Heart left ventricle (tissue), 13 donors: ENCODE measurements around the gene SORCS2.

Source experiments
- POLR2A ChIP-seq, 2 donors: fragments of 450-650 bp; IDR thresholded peaks; one replicate each; pipeline ENCODE4 v1.6.1; 2017; ENCODE audit warnings: antibody characterized with exemption in 2 of 2, mild to moderate bottlenecking in 2 of 2, moderate library complexity in 2 of 2
- TF ChIP-seq, protein P1 (sequence below), 12 donors: fragments of 200-600 bp; sonication (generic) in 4 of 12; IDR thresholded peaks; one replicate each; pipeline versions ENCODE4 v1.5.0 to v1.8.0; 2018 to 2022; ENCODE audit warnings: antibody characterized with exemption in 12 of 12, mild to moderate bottlenecking in 5 of 12
- donor health status: ischemic (EF 13 %, LVEDD 7.1; RV severe dilation, severe dysfunction).
- donor health status: DM: no; HTN: yes; CAD: no.
- donor health status: DM: no; HTN: no; CAD: no.
- donor health status: ischemic (EF 25% LVEDD 6.9; RV normal size, moderate dysfunction).
- donor health status: ischemic (EF 25% LVEDD 5.7; RV mildly dilated, moderate dysfunction).
- donor health status: ischemic (EF 35%, LVEDD 5.7; RV mildly dilated, moderate dysfunction).
- donor health status: nonischemic (EF 11% LVEDD 7.7; RV severe dilation, severe dysfunction).
- donor health status: DM: yes; HTN: yes; CAD: no.
- donor health status: PGD.
- donor health status: ischemic (EF 29% LVEDD 5.4; RV normal size, mild dysfunction).
- donor health status: nonischemic (EF 23%, LVEDD 6.1; RV moderate dilation, normal function).

DNA sequence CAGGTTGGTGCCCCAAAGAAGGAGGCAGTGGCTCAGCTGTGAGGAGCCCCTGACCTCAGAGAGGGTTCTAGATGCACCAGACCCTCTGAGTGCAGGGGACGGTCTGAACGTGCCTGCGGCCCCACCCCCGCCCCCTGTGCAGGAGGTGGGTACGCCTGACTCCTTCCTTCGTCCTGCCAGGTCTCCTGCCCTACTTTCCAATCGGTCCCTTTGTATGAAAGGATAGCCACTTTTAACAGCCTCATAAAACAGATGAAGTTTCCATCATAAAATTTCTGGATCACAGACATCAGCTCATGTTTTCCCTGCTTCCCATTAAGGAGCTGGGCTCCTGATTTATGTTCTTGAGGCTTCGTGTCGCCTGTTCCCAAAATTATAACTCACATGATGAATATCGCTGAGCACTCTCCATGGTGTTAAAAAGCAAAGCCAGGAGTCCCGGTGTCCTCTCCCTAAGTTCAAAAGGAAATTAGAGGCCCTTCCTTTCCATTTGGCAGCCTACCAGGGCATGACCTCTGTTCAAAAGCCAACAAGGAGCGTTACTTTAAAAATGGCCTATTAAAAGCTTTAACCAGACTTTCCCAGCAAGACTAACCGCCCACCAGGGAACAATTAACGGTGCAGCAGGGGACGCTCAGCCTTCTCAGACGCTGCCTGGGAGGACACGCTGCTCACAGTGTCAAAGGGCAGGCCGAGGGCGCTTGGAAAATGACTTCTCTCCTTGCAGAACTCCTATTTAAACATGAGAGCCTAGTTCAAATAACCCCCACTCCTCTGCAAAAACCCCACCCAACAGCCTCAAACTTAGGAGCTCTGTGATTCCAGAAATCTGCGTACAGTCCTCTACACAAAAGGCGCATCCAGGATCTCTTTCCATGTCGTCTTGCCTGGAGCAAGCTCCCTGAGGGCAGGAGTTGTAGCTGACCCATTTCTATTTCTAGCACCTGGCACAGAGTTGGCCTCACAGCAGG is 565.4 kb downstream of the SORCS2 start:
- TF ChIP-seq, protein P1, sequence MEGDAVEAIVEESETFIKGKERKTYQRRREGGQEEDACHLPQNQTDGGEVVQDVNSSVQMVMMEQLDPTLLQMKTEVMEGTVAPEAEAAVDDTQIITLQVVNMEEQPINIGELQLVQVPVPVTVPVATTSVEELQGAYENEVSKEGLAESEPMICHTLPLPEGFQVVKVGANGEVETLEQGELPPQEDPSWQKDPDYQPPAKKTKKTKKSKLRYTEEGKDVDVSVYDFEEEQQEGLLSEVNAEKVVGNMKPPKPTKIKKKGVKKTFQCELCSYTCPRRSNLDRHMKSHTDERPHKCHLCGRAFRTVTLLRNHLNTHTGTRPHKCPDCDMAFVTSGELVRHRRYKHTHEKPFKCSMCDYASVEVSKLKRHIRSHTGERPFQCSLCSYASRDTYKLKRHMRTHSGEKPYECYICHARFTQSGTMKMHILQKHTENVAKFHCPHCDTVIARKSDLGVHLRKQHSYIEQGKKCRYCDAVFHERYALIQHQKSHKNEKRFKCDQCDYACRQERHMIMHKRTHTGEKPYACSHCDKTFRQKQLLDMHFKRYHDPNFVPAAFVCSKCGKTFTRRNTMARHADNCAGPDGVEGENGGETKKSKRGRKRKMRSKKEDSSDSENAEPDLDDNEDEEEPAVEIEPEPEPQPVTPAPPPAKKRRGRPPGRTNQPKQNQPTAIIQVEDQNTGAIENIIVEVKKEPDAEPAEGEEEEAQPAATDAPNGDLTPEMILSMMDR (IDR thresholded peaks at IDR 0.05), result no peak
- TF ChIP-seq POLR2A (IDR thresholded peaks at IDR 0.05), result no peak
